ENCODE measurements around the gene VPS26B. TPM values are rescaled to one million over a fixed set of nuclear protein-coding genes. Genes with fewer than 3 reads are reported as not detected.

The VPS26B gene
- total and polyA plus RNA-seq, 2 experiments from 2014 or later, result 28.2 to 37.3 TPM

GRCh38 chr11:134223121-134223520 lies 1.4 kb upstream of the VPS26B start:
- no peak for DNase-seq (ENCODE audit: low spot score)
- H3K27me3 ChIP-seq, result no peaks in the 10 kb centered on the region
- H4K20me1 ChIP-seq (ENCODE audit: insufficient read depth, poor library complexity, severe bottlenecking), result peaks cover 18% of the 10 kb centered on the region
- H2AFZ ChIP-seq, result peak overlapping the region; percentile 47
- 4% methylated on average over 5 of the region's 5 CpGs for WGBS (ENCODE audit: low lambda C conversion rate, missing lambda C conversion rate)
- no peaks in the 10 kb centered on the region for H3K36me3 ChIP-seq (replicated peaks; ENCODE audit: insufficient read depth, low read depth)
- peak overlapping the region; percentile 59 for H3K4me3 ChIP-seq
- peak overlapping the region; percentile 79 for H3K4me2 ChIP-seq
- TF ChIP-seq, protein P1, sequence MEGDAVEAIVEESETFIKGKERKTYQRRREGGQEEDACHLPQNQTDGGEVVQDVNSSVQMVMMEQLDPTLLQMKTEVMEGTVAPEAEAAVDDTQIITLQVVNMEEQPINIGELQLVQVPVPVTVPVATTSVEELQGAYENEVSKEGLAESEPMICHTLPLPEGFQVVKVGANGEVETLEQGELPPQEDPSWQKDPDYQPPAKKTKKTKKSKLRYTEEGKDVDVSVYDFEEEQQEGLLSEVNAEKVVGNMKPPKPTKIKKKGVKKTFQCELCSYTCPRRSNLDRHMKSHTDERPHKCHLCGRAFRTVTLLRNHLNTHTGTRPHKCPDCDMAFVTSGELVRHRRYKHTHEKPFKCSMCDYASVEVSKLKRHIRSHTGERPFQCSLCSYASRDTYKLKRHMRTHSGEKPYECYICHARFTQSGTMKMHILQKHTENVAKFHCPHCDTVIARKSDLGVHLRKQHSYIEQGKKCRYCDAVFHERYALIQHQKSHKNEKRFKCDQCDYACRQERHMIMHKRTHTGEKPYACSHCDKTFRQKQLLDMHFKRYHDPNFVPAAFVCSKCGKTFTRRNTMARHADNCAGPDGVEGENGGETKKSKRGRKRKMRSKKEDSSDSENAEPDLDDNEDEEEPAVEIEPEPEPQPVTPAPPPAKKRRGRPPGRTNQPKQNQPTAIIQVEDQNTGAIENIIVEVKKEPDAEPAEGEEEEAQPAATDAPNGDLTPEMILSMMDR (IDR thresholded peaks at IDR 0.05; ENCODE audit: poor library complexity), result no peak
- TF ChIP-seq EZH2 (IDR thresholded peaks at IDR 0.05; ENCODE audit: borderline replicate concordance) (no peak), EZH2phosphoT487 (IDR thresholded peaks at IDR 0.05; ENCODE audit: low read depth, severe bottlenecking, unreplicated experiment) (no peak)
- H3K27ac ChIP-seq, result no peak overlapping the region
- peaks cover 58% of the 10 kb centered on the region for H3K79me2 ChIP-seq
- no peaks in the 10 kb centered on the region for H3K9me3 ChIP-seq (ENCODE audit: low read depth)
- H3K9me2 ChIP-seq (replicated peaks; ENCODE audit: insufficient read depth), result no peaks in the 10 kb centered on the region
- peaks cover 17% of the 10 kb centered on the region for H3K4me1 ChIP-seq (ENCODE audit: insufficient read depth)

- peaks cover 77% of the 10 kb centered on the region for H3K79me2 ChIP-seq
Observed at GRCh38 chr11:134224710-134225664, 516 bp downstream of the VPS26B start.

GRCh38 chr11:134226806-134227325 lies 2.4 kb downstream of the VPS26B start:
- H4K20me1 ChIP-seq (ENCODE audit: insufficient read depth, poor library complexity, severe bottlenecking), result peaks cover 25% of the 10 kb centered on the region
- no peak overlapping the region for H3K4me3 ChIP-seq
- H3K27me3 ChIP-seq, result no peaks in the 10 kb centered on the region
- no peaks in the 10 kb centered on the region for H3K9me3 ChIP-seq (ENCODE audit: low read depth)
- no peak for TF ChIP-seq EZH2 (IDR thresholded peaks at IDR 0.05; ENCODE audit: borderline replicate concordance)
- TF ChIP-seq, protein P1 (IDR thresholded peaks at IDR 0.05; ENCODE audit: poor library complexity), result no peak
- TF ChIP-seq EZH2phosphoT487 (IDR thresholded peaks at IDR 0.05; ENCODE audit: low read depth, severe bottlenecking, unreplicated experiment), result no peak
- DNase-seq (ENCODE audit: low spot score), result no peak
- H3K4me1 ChIP-seq (ENCODE audit: insufficient read depth), result peaks cover 17% of the 10 kb centered on the region
- 93% methylated on average over 5 of the region's 5 CpGs for WGBS (ENCODE audit: low lambda C conversion rate, missing lambda C conversion rate)
- H3K79me2 ChIP-seq, result peaks cover 76% of the 10 kb centered on the region
- H3K9me2 ChIP-seq (replicated peaks; ENCODE audit: insufficient read depth), result no peaks in the 10 kb centered on the region
- H3K4me2 ChIP-seq, result peak overlapping the region; percentile 98
- H2AFZ ChIP-seq, result no peak overlapping the region
- no peak overlapping the region for H3K27ac ChIP-seq
- H3K36me3 ChIP-seq (replicated peaks; ENCODE audit: insufficient read depth, low read depth), result no peaks in the 10 kb centered on the region

More at GRCh38 chr11:134224710-134225664, 516 bp downstream of the VPS26B start:
- peaks cover 17% of the 10 kb centered on the region for H3K4me1 ChIP-seq (ENCODE audit: insufficient read depth)
- H3K9me3 ChIP-seq (ENCODE audit: low read depth), result no peaks in the 10 kb centered on the region
- no peaks in the 10 kb centered on the region for H3K27me3 ChIP-seq
- H3K4me2 ChIP-seq, result peak overlapping the region; percentile 98
- peak overlapping the region; percentile 83 for H3K27ac ChIP-seq
- DNase-seq (ENCODE audit: low spot score), result peak; percentile 75
- peak overlapping the region; percentile 73 for H2AFZ ChIP-seq
- under 1% methylated on average over 77 of the region's 93 CpGs for WGBS (ENCODE audit: low lambda C conversion rate, missing lambda C conversion rate)
- H4K20me1 ChIP-seq (ENCODE audit: insufficient read depth, poor library complexity, severe bottlenecking), result peaks cover 25% of the 10 kb centered on the region
- no peaks in the 10 kb centered on the region for H3K9me2 ChIP-seq (replicated peaks; ENCODE audit: insufficient read depth)
- no peaks in the 10 kb centered on the region for H3K36me3 ChIP-seq (replicated peaks; ENCODE audit: insufficient read depth, low read depth)
- H3K4me3 ChIP-seq, result peak overlapping the region; percentile 78
- no peak for TF ChIP-seq EZH2 (IDR thresholded peaks at IDR 0.05; ENCODE audit: borderline replicate concordance)

DNA sequence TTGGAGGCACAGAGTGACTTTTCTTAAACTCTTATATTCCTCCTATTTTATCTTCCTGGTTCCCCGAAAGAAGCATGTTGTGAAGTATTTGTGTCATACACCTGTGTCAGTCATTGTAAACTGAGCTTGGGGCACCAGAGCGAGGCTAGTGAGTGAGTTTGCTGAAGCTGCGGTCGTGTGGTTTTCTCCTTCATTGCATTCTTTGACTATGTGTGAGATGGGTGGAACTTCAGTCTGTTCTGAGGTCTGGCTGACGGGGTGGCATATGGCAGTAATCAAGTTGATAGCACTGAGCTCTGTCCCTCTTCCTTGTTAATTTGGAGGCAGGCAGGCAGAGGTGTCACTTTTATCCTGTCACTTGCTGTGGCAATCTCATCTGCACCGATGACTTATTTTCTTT lies 4.2 kb downstream of the VPS26B start:
- no peak overlapping the region for H2AFZ ChIP-seq
- peaks cover 13% of the 10 kb centered on the region for H3K4me1 ChIP-seq (ENCODE audit: insufficient read depth)
- no peaks in the 10 kb centered on the region for H3K9me3 ChIP-seq (ENCODE audit: low read depth)
- H3K4me3 ChIP-seq, result no peak overlapping the region
- TF ChIP-seq EZH2phosphoT487 (IDR thresholded peaks at IDR 0.05; ENCODE audit: low read depth, severe bottlenecking, unreplicated experiment), result no peak
- TF ChIP-seq, protein P1 (IDR thresholded peaks at IDR 0.05; ENCODE audit: poor library complexity), result no peak
- no peaks in the 10 kb centered on the region for H3K27me3 ChIP-seq
- H3K36me3 ChIP-seq (replicated peaks; ENCODE audit: insufficient read depth, low read depth), result no peaks in the 10 kb centered on the region
- 86% methylated on average over 6 of the region's 6 CpGs for WGBS (ENCODE audit: low lambda C conversion rate, missing lambda C conversion rate)
- H3K79me2 ChIP-seq, result peaks cover 66% of the 10 kb centered on the region
- H4K20me1 ChIP-seq (ENCODE audit: insufficient read depth, poor library complexity, severe bottlenecking), result peaks cover 25% of the 10 kb centered on the region
- no peak overlapping the region for H3K4me2 ChIP-seq
- no peak overlapping the region for H3K27ac ChIP-seq
- no peaks in the 10 kb centered on the region for H3K9me2 ChIP-seq (replicated peaks; ENCODE audit: insufficient read depth)
- no peak for DNase-seq (ENCODE audit: low spot score)
